Loucy (cell line): ENCODE measurements around the gene DIP2A.

ENCODE experiments used
- H2AFZ ChIP-seq: fragments of 200-600 bp; sonication (generic); 2 replicates; pipeline ENCODE4 v1.6.0; 2016; ENCODE audit warnings: antibody characterized with exemption, mild to moderate bottlenecking, low read length, moderate library complexity
- H3F3A ChIP-seq: fragments of 200-600 bp; 2 replicates; pipeline ENCODE4 v1.6.0; 2016; ENCODE audit warnings: antibody characterized with exemption, low read depth, mild to moderate bottlenecking
- H3K27me3 ChIP-seq: fragments of 200-600 bp; sonication (generic); 2 replicates; pipeline ENCODE4 v1.6.1; 2014; ENCODE audit warnings: low read length, mild to moderate bottlenecking; ENCODE audit not compliant: insufficient read depth, poor library complexity, severe bottlenecking
- H3K36me3 ChIP-seq: fragments of 200-600 bp; sonication (generic); 2 replicates; pipeline ENCODE4 v1.6.1; 2016; ENCODE audit warnings: low read length; ENCODE audit not compliant: insufficient read depth
- H3K4me1 ChIP-seq: fragments of 200-600 bp; sonication (generic); 2 replicates; pipeline ENCODE4 v1.5.1; 2014; ENCODE audit warnings: low read length, mild to moderate bottlenecking; ENCODE audit not compliant: insufficient read depth, poor library complexity, severe bottlenecking
- H3K4me2 ChIP-seq: fragments of 200-600 bp; sonication (generic); 2 replicates; pipeline ENCODE4 v1.6.0; 2014; ENCODE audit warnings: antibody characterized with exemption, low read length, low read depth, mild to moderate bottlenecking; ENCODE audit not compliant: poor library complexity, severe bottlenecking
- H3K4me3 ChIP-seq: fragments of 200-600 bp; sonication (generic); 2 replicates; pipeline ENCODE4 v1.5.1; 2014; ENCODE audit warnings: low read length, mild to moderate bottlenecking, mixed read lengths; ENCODE audit not compliant: poor library complexity, severe bottlenecking
- H3K79me2 ChIP-seq: fragments of 200-600 bp; sonication (generic); 2 replicates; pipeline ENCODE4 v1.6.1; 2014; ENCODE audit warnings: low read length; ENCODE audit not compliant: insufficient read depth
- H3K9ac ChIP-seq: fragments of 200-600 bp; sonication (generic); 2 replicates; pipeline ENCODE4 v1.6.0; 2014; ENCODE audit warnings: mild to moderate bottlenecking, low read depth, low read length, moderate library complexity; ENCODE audit not compliant: poor library complexity, severe bottlenecking
- H3K9me2 ChIP-seq: fragments of 200-600 bp; sonication (generic); replicated peaks from 2 replicates; pipeline ENCODE4 v1.6.1; 2016; ENCODE audit warnings: low read depth, low read length, mixed read lengths
- H3K9me3 ChIP-seq: fragments of 200-600 bp; sonication (generic); 2 replicates; pipeline ENCODE4 v1.6.1; 2014; ENCODE audit warnings: mild to moderate bottlenecking, antibody characterized with exemption, low read length, low read depth; ENCODE audit not compliant: insufficient read depth
- H4K20me1 ChIP-seq: fragments of 200-600 bp; sonication (generic); 2 replicates; pipeline ENCODE4 v1.6.0; 2014; ENCODE audit warnings: antibody characterized with exemption, low read length, mild to moderate bottlenecking; ENCODE audit not compliant: insufficient read depth, poor library complexity, severe bottlenecking
- EZH2phosphoT487 ChIP-seq: fragments of 200-600 bp; IDR thresholded peaks from 2 replicates; pipeline ENCODE4 v1.6.1; 2018; ENCODE audit warnings: antibody characterized with exemption, mild to moderate bottlenecking, moderate library complexity, borderline replicate concordance
- TF ChIP-seq, protein P1 (sequence below): fragments of 200-600 bp; sonication (generic); conservative IDR thresholded peaks from 2 replicates; pipeline ENCODE4 v1.5.1; 2014; ENCODE audit warnings: mild to moderate bottlenecking, antibody characterized with exemption, low read length

The DIP2A gene

GRCh38 chr21:46608672-46609111 lies 150.0 kb downstream of the DIP2A start:
- Histone ChIP-seq H3K9me3 (no peaks in the 10 kb centered on the region; the same call in 1 of the 2 replicates), H3K9ac (no peak overlapping the region), H3K4me1 (peaks cover 44% of the 10 kb centered on the region), H3K27me3 (no peaks in the 10 kb centered on the region), H3K36me3 (no peaks in the 10 kb centered on the region), H3F3A (no peaks in the 10 kb centered on the region), H4K20me1 (no peaks in the 10 kb centered on the region), H3K4me3 (no peak overlapping the region), H3K4me2 (no peak overlapping the region), H2AFZ (no peak overlapping the region), H3K9me2 (no peaks in the 10 kb centered on the region), H3K79me2 (no peaks in the 10 kb centered on the region)
- TF ChIP-seq EZH2phosphoT487, result no peak
- TF ChIP-seq, protein P1, sequence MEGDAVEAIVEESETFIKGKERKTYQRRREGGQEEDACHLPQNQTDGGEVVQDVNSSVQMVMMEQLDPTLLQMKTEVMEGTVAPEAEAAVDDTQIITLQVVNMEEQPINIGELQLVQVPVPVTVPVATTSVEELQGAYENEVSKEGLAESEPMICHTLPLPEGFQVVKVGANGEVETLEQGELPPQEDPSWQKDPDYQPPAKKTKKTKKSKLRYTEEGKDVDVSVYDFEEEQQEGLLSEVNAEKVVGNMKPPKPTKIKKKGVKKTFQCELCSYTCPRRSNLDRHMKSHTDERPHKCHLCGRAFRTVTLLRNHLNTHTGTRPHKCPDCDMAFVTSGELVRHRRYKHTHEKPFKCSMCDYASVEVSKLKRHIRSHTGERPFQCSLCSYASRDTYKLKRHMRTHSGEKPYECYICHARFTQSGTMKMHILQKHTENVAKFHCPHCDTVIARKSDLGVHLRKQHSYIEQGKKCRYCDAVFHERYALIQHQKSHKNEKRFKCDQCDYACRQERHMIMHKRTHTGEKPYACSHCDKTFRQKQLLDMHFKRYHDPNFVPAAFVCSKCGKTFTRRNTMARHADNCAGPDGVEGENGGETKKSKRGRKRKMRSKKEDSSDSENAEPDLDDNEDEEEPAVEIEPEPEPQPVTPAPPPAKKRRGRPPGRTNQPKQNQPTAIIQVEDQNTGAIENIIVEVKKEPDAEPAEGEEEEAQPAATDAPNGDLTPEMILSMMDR, result no peak

- no peak overlapping the region for H3K9ac ChIP-seq
- H3K9me2 ChIP-seq, result no peaks in the 10 kb centered on the region
- H2AFZ ChIP-seq, result no peak overlapping the region
- H4K20me1 ChIP-seq, result no peaks in the 10 kb centered on the region
- no peak overlapping the region for H3K4me3 ChIP-seq
- peaks cover 30% of the 10 kb centered on the region for H3K4me1 ChIP-seq
- no peaks in the 10 kb centered on the region for H3K36me3 ChIP-seq
- H3K9me3 ChIP-seq, result no peaks in the 10 kb centered on the region; the same call in 1 of the 2 replicates
- H3K4me2 ChIP-seq, result no peak overlapping the region
- H3K27me3 ChIP-seq, result no peaks in the 10 kb centered on the region
- H3F3A ChIP-seq, result no peaks in the 10 kb centered on the region
- H3K79me2 ChIP-seq, result no peaks in the 10 kb centered on the region
- no peak for TF ChIP-seq EZH2phosphoT487
- TF ChIP-seq, protein P1, result no peak
Measured at GRCh38 chr21:46610018-46610701, 151.5 kb downstream of the DIP2A start.

- Histone ChIP-seq H3K36me3 (no peaks in the 10 kb centered on the region), H3K9ac (no peak overlapping the region), H3K27me3 (no peaks in the 10 kb centered on the region), H4K20me1 (no peaks in the 10 kb centered on the region), H3F3A (no peaks in the 10 kb centered on the region), H3K79me2 (no peaks in the 10 kb centered on the region), H3K4me1 (peaks cover 4% of the 10 kb centered on the region), H3K4me2 (no peak overlapping the region), H3K9me3 (no peaks in the 10 kb centered on the region; the same call in 1 of the 2 replicates), H3K9me2 (no peaks in the 10 kb centered on the region), H3K4me3 (no peak overlapping the region), H2AFZ (no peak overlapping the region)
- TF ChIP-seq, protein P1, result no peak
- TF ChIP-seq EZH2phosphoT487, result no peak
Measured at GRCh38 chr21:46613391-46613790, 154.7 kb downstream of the DIP2A start.
